ENCODE results near the gene ZSWIM1. TPM values are rescaled to one million over a fixed set of nuclear protein-coding genes. Genes with fewer than 3 reads are reported as not detected.

ZSWIM1 gene
- total RNA-seq, 1 experiment from 2014 or later, result 19.0 TPM

DNA sequence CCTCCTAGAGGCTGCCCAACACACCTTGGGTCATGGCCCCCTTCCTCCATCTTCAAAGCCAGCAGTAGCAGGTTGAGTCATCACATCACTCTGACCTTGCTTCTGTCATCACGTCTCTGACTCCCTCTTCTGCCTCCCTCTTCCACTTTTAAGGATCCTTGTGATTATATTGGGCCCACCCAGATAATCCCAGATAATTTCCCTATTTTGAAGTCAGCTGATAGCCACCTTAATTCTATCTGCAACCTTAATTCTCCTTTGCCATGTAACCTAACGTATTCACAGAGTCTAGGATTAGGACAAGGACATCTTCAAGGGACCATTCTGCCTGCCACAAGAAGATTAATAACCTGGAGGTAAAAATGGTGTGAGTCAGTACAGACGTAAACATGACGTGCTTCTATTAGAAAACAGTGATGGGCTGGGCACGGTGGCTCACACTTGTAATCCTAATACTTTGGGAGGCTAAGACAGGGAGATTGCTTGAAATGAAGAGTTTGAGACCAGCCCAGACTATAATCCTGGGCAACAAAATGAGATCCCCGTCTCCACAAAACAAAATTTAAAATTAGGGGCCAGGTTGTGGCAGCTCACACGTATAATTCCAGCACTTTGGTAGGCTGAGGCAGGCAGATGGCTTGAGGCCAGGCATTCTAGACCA, 20.3 kb upstream of the ZSWIM1 start:
- H2AFZ ChIP-seq (ENCODE audit: low read length), result no peak overlapping the region
- no peak overlapping the region for H3K4me3 ChIP-seq (ENCODE audit: low read length)
- H3K9me2 ChIP-seq (replicated peaks; ENCODE audit: insufficient read depth, low read length), result no peaks in the 10 kb centered on the region
- H3K4me1 ChIP-seq (ENCODE audit: low read length), result peaks cover 22% of the 10 kb centered on the region
- DNase-seq, result no peak
- H3K36me3 ChIP-seq (ENCODE audit: insufficient read depth, low read length), result no peaks in the 10 kb centered on the region
- H3K27ac ChIP-seq (ENCODE audit: low read length), result no peak overlapping the region
- peaks cover 42% of the 10 kb centered on the region for H3K79me2 ChIP-seq (ENCODE audit: low read length)
- H3K27me3 ChIP-seq (ENCODE audit: low read length), result no peaks in the 10 kb centered on the region
- H3K9ac ChIP-seq (ENCODE audit: low read length), result no peak overlapping the region
- H3K9me3 ChIP-seq (ENCODE audit: low read length), result no peaks in the 10 kb centered on the region
- H4K20me1 ChIP-seq (ENCODE audit: insufficient read depth, low read depth, low read length), result no peaks in the 10 kb centered on the region
- H3K4me2 ChIP-seq (ENCODE audit: low read depth, low read length, poor library complexity, severe bottlenecking), result no peak overlapping the region

GRCh38 chr20:45861221-45862075, 19.6 kb upstream of the ZSWIM1 start:
- no peaks in the 10 kb centered on the region for H3K9me3 ChIP-seq (ENCODE audit: low read length)
- peaks cover 34% of the 10 kb centered on the region for H3K79me2 ChIP-seq (ENCODE audit: low read length)
- no peak overlapping the region for H3K9ac ChIP-seq (ENCODE audit: low read length)
- H2AFZ ChIP-seq (ENCODE audit: low read length), result no peak overlapping the region
- H3K36me3 ChIP-seq (ENCODE audit: insufficient read depth, low read length), result no peaks in the 10 kb centered on the region
- no peaks in the 10 kb centered on the region for H3K27me3 ChIP-seq (ENCODE audit: low read length)
- DNase-seq, result no peak
- no peak overlapping the region for H3K4me3 ChIP-seq (ENCODE audit: low read length)
- H3K4me1 ChIP-seq (ENCODE audit: low read length), result peaks cover 14% of the 10 kb centered on the region
- no peak overlapping the region for H3K4me2 ChIP-seq (ENCODE audit: low read depth, low read length, poor library complexity, severe bottlenecking)
- H3K9me2 ChIP-seq (replicated peaks; ENCODE audit: insufficient read depth, low read length), result no peaks in the 10 kb centered on the region
- no peak overlapping the region for H3K27ac ChIP-seq (ENCODE audit: low read length)
- H4K20me1 ChIP-seq (ENCODE audit: insufficient read depth, low read depth, low read length), result no peaks in the 10 kb centered on the region

- no peak overlapping the region for H2AFZ ChIP-seq (ENCODE audit: low read length)
- H3K9me3 ChIP-seq (ENCODE audit: low read length), result no peaks in the 10 kb centered on the region
- peaks cover 21% of the 10 kb centered on the region for H3K79me2 ChIP-seq (ENCODE audit: low read length)
- DNase-seq, result no peak
- H3K27ac ChIP-seq (ENCODE audit: low read length), result no peak overlapping the region
- no peaks in the 10 kb centered on the region for H3K36me3 ChIP-seq (ENCODE audit: insufficient read depth, low read length)
- H3K4me2 ChIP-seq (ENCODE audit: low read depth, low read length, poor library complexity, severe bottlenecking), result no peak overlapping the region
- H4K20me1 ChIP-seq (ENCODE audit: insufficient read depth, low read depth, low read length), result no peaks in the 10 kb centered on the region
- H3K9me2 ChIP-seq (replicated peaks; ENCODE audit: insufficient read depth, low read length), result no peaks in the 10 kb centered on the region
- peaks cover 4% of the 10 kb centered on the region for H3K4me1 ChIP-seq (ENCODE audit: low read length)
- H3K27me3 ChIP-seq (ENCODE audit: low read length), result no peaks in the 10 kb centered on the region
- no peak overlapping the region for H3K4me3 ChIP-seq (ENCODE audit: low read length)
- no peak overlapping the region for H3K9ac ChIP-seq (ENCODE audit: low read length)
Observed at GRCh38 chr20:45863543-45864470, 17.2 kb upstream of the ZSWIM1 start.

- Histone ChIP-seq H3K4me1 (ENCODE audit: low read length) (no peaks in the 10 kb centered on the region), H3K36me3 (ENCODE audit: insufficient read depth, low read length) (no peaks in the 10 kb centered on the region)
Observed at GRCh38 chr20:45866454-45866853, 14.6 kb upstream of the ZSWIM1 start.

DNA sequence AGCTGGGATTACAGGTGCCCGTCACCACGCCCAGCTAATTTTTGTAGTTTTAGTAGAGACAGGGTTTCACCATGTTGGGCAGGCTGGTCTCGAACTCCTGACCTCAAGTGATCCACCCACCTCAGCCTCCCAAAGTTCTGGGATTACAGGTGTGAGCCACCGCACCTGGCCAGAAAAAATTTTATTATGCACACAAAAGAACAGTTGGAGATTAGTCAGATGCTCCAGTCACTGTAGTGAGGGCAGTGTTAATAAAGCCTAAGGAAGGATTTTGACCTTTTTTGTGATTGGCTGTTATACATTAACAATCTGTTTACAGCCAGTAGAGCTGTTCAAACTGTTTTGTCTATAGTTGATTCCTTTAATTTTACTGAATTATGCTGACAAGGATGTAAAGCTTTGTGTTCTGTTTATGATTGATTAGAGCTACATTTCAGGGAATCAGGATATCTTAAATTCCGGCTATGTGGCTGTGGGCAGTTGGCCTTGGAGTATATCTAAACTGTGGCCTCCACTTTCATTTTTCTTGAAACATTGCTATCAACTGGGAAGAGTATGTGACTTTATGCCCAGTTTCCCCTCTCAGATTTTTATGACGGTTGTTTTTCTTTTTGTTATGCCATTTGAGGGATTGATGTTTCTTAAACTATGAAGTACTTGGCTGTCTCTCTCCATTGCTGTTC, 13.8 kb upstream of the ZSWIM1 start:
- DNase-seq, result no peak

More at GRCh38 chr20:45866454-45866853, 14.6 kb upstream of the ZSWIM1 start:
- H3K9ac ChIP-seq (ENCODE audit: low read length), result no peak overlapping the region
- no peaks in the 10 kb centered on the region for H4K20me1 ChIP-seq (ENCODE audit: insufficient read depth, low read depth, low read length)
- H3K79me2 ChIP-seq (ENCODE audit: low read length), result peaks cover 10% of the 10 kb centered on the region; the same call in 1 of the 2 replicates
- no peak overlapping the region for H3K4me3 ChIP-seq (ENCODE audit: low read length)
- no peak overlapping the region for H3K27ac ChIP-seq (ENCODE audit: low read length)
- no peak overlapping the region for H3K4me2 ChIP-seq (ENCODE audit: low read depth, low read length, poor library complexity, severe bottlenecking)
- no peaks in the 10 kb centered on the region for H3K9me2 ChIP-seq (replicated peaks; ENCODE audit: insufficient read depth, low read length)
- no peak overlapping the region for H2AFZ ChIP-seq (ENCODE audit: low read length)
- no peak for DNase-seq
- H3K27me3 ChIP-seq (ENCODE audit: low read length), result no peaks in the 10 kb centered on the region
- no peaks in the 10 kb centered on the region for H3K9me3 ChIP-seq (ENCODE audit: low read length)

GRCh38 chr20:45867819-45868176, 13.2 kb upstream of the ZSWIM1 start:
- H3K9ac ChIP-seq (ENCODE audit: low read length), result no peak overlapping the region
- H3K36me3 ChIP-seq (ENCODE audit: insufficient read depth, low read length), result no peaks in the 10 kb centered on the region
- no peaks in the 10 kb centered on the region for H3K9me2 ChIP-seq (replicated peaks; ENCODE audit: insufficient read depth, low read length)
- no peaks in the 10 kb centered on the region for H3K4me1 ChIP-seq (ENCODE audit: low read length)
- H3K27ac ChIP-seq (ENCODE audit: low read length), result no peak overlapping the region
- H4K20me1 ChIP-seq (ENCODE audit: insufficient read depth, low read depth, low read length), result no peaks in the 10 kb centered on the region
- no peaks in the 10 kb centered on the region for H3K9me3 ChIP-seq (ENCODE audit: low read length)
- no peak overlapping the region for H2AFZ ChIP-seq (ENCODE audit: low read length)
- no peak overlapping the region for H3K4me2 ChIP-seq (ENCODE audit: low read depth, low read length, poor library complexity, severe bottlenecking)
- H3K79me2 ChIP-seq (ENCODE audit: low read length), result peaks cover 8% of the 10 kb centered on the region; the same call in 1 of the 2 replicates
- no peaks in the 10 kb centered on the region for H3K27me3 ChIP-seq (ENCODE audit: low read length)
- DNase-seq, result no peak
- no peak overlapping the region for H3K4me3 ChIP-seq (ENCODE audit: low read length)

More for the DNA sequence above, 13.8 kb upstream of the ZSWIM1 start:
- Histone ChIP-seq H3K27me3 (ENCODE audit: low read length) (no peaks in the 10 kb centered on the region), H3K79me2 (ENCODE audit: low read length) (peaks cover 10% of the 10 kb centered on the region; the same call in 1 of the 2 replicates), H2AFZ (ENCODE audit: low read length) (no peak overlapping the region), H3K27ac (ENCODE audit: low read length) (no peak overlapping the region), H4K20me1 (ENCODE audit: insufficient read depth, low read depth, low read length) (no peaks in the 10 kb centered on the region), H3K4me3 (ENCODE audit: low read length) (no peak overlapping the region), H3K4me2 (ENCODE audit: low read depth, low read length, poor library complexity, severe bottlenecking) (no peak overlapping the region), H3K9me2 (replicated peaks; ENCODE audit: insufficient read depth, low read length) (no peaks in the 10 kb centered on the region), H3K9me3 (ENCODE audit: low read length) (no peaks in the 10 kb centered on the region), H3K4me1 (ENCODE audit: low read length) (no peaks in the 10 kb centered on the region), H3K9ac (ENCODE audit: low read length) (no peak overlapping the region), H3K36me3 (ENCODE audit: insufficient read depth, low read length) (no peaks in the 10 kb centered on the region)

- 0 out of 2 replicates have a peak, but pooled peaks cover 3% of the 10 kb centered on the region for H3K79me2 ChIP-seq (ENCODE audit: low read length)
- no peak overlapping the region for H3K27ac ChIP-seq (ENCODE audit: low read length)
- no peaks in the 10 kb centered on the region for H3K9me2 ChIP-seq (replicated peaks; ENCODE audit: insufficient read depth, low read length)
- H3K9ac ChIP-seq (ENCODE audit: low read length), result no peak overlapping the region
- no peak for DNase-seq
- H4K20me1 ChIP-seq (ENCODE audit: insufficient read depth, low read depth, low read length), result no peaks in the 10 kb centered on the region
- H3K4me3 ChIP-seq (ENCODE audit: low read length), result no peak overlapping the region
- H3K36me3 ChIP-seq (ENCODE audit: insufficient read depth, low read length), result no peaks in the 10 kb centered on the region
- H3K9me3 ChIP-seq (ENCODE audit: low read length), result no peaks in the 10 kb centered on the region
- H3K27me3 ChIP-seq (ENCODE audit: low read length), result no peaks in the 10 kb centered on the region
- no peak overlapping the region for H3K4me2 ChIP-seq (ENCODE audit: low read depth, low read length, poor library complexity, severe bottlenecking)
- H3K4me1 ChIP-seq (ENCODE audit: low read length), result no peaks in the 10 kb centered on the region
- no peak overlapping the region for H2AFZ ChIP-seq (ENCODE audit: low read length)
Observed at GRCh38 chr20:45872626-45873025, 8.4 kb upstream of the ZSWIM1 start.
